Bronchial epithelial cell (primary cell): ENCODE results near the gene BABAM2. TPM values are rescaled to one million over a fixed set of nuclear protein-coding genes. Genes with fewer than 3 reads are reported as not detected.

Experiments used
- DNase-seq: peaks from one replicate; pipeline ENCODE4 v3.0.0-alpha.2; 2010; ENCODE audit warnings: low read depth
- FAIRE-seq: peaks from 2 replicates; lab custom pipeline; 2011; peaks lifted over from hg19 to GRCh38; lab: Jason Lieb, UNC
- H3K27me3 ChIP-seq: 2 replicates; pipeline ENCODE4 v1.5.1; 2011; ENCODE audit warnings: low read length; ENCODE audit not compliant: control insufficient read depth, insufficient read depth
- H3K36me3 ChIP-seq: 2 replicates; pipeline ENCODE4 v1.5.1; 2011; ENCODE audit warnings: low read length; ENCODE audit not compliant: control insufficient read depth, insufficient read depth
- H3K4me3 ChIP-seq: 2 replicates; pipeline ENCODE4 v1.5.1; 2011; ENCODE audit warnings: mild to moderate bottlenecking, low read depth, low read length, control low read depth
- total RNA-seq: library from RNA; depleted of rRNA; stranded (reverse); fragments of >200 nt; gene quantifications from 2 replicates; pipeline ENCODE4 v1.2.1, GENCODE V29; 2014
- TF ChIP-seq, protein P1 (sequence below): IDR thresholded peaks from 2 replicates; pipeline ENCODE4 v1.5.1; 2011; ENCODE audit warnings: mild to moderate bottlenecking, moderate library complexity, low read length, control low read depth, inconsistent platforms; ENCODE audit not compliant: insufficient read depth, severe bottlenecking

The BABAM2 gene
- total RNA-seq, 1 donor from 2014 or later: 8.4 TPM

GRCh38 chr2:28355521-28356094 lies 465.1 kb downstream of the BABAM2 start:
- Histone ChIP-seq H3K27me3 (no peaks in the 10 kb centered on the region), H3K4me3 (no peak overlapping the region), H3K36me3 (no peaks in the 10 kb centered on the region)
- TF ChIP-seq, protein P1, sequence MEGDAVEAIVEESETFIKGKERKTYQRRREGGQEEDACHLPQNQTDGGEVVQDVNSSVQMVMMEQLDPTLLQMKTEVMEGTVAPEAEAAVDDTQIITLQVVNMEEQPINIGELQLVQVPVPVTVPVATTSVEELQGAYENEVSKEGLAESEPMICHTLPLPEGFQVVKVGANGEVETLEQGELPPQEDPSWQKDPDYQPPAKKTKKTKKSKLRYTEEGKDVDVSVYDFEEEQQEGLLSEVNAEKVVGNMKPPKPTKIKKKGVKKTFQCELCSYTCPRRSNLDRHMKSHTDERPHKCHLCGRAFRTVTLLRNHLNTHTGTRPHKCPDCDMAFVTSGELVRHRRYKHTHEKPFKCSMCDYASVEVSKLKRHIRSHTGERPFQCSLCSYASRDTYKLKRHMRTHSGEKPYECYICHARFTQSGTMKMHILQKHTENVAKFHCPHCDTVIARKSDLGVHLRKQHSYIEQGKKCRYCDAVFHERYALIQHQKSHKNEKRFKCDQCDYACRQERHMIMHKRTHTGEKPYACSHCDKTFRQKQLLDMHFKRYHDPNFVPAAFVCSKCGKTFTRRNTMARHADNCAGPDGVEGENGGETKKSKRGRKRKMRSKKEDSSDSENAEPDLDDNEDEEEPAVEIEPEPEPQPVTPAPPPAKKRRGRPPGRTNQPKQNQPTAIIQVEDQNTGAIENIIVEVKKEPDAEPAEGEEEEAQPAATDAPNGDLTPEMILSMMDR: no peak
- no peak for DNase-seq
- no peak for FAIRE-seq

- H3K4me3 ChIP-seq: no peak overlapping the region
- no peak for FAIRE-seq
- peak; percentile 61 for DNase-seq
- TF ChIP-seq, protein P1: no peak
- H3K27me3 ChIP-seq: no peaks in the 10 kb centered on the region
- no peaks in the 10 kb centered on the region for H3K36me3 ChIP-seq
These were observed 465.8 kb downstream of the BABAM2 start for GRCh38 chr2:28356095-28356911.

DNA sequence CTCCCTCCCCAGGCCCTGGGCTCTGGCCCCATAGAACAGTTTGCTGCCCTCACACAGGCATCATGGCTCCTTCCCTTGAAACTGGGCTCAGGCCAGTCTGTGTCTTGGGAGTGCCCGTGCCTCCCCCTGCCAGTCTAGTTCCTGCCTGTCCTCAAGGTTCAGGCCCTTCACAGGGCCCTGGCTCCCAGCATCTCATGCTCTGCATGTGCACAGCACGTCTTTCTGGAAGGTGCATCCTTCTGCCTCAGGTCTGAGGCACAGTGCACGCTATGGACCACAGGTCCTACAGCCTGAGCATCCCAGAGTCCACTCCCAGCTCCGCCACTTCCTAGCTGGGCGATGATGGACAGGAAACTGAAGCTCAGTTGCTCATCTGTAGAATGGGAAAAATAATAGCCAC lies 466.5 kb downstream of the BABAM2 start:
- Histone ChIP-seq H3K4me3 (no peak overlapping the region), H3K27me3 (no peaks in the 10 kb centered on the region), H3K36me3 (no peaks in the 10 kb centered on the region)
- FAIRE-seq (no peak), DNase-seq (no peak)
- TF ChIP-seq, protein P1: no peak

DNA sequence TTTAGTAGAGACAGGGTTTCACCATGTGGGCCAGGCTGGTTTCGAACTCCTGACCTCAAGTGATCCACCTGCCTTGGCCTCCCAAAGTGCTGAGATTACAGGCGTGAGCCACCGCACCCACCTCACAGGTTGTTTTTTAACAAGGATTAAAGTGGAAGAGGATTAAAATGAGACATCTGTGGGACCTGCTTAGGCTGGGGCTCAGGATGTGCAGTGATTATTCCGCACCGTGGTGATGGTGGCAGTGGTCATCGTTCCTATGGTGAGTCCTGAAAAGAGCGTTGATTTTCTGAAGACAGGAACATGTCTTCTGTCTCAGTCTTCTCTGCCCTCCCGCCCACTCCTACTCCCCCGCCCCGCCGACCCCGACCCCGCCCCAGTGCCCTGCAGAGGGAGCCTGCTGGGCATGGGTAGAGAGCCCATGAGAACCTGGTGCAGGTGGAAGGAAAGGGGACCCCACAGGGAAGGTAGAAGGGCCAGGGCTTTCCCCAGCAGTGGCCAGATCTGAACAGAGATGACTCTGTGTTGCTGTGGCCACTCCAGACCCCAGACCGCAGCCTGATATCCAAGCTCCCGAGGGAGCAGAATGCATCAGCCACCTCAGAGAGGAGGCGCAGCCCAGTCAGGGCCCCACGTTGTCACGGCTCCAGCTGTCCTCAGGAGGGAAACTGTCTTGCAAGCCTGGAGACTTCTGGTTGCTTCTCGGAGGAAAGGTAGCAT lies 467.6 kb downstream of the BABAM2 start:
- TF ChIP-seq, protein P1: no peak
- DNase-seq (no peak), FAIRE-seq (no peak)
- Histone ChIP-seq H3K27me3 (no peaks in the 10 kb centered on the region), H3K36me3 (no peaks in the 10 kb centered on the region), H3K4me3 (no peak overlapping the region)

DNA sequence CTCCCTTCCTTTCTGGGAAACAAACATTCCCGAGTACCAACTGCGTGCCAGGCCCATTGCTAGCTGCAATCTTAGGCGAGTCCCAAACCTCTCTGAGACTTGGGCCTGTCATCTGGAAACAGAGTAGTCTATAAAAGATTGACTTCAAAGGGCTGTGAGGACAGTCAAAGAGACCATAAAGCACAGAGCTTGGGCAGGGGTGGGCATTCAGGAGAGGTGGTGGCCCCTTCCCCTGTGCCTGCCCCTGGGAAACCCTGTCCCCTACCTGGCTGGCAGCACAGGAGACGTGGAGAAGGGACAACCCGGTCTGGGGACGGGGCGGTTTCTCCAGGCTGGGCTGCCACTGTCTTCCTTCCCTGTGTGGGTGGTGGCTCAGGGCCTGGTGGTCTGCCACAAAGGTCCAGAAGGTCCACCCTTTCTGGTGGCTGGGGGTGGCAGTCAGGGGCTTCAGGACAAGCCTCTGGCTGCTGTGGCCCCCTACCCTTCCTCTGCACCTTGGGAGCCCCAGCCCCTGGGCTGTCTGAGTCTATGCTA lies 468.2 kb downstream of the BABAM2 start:
- no peak for FAIRE-seq
- Histone ChIP-seq H3K36me3 (no peaks in the 10 kb centered on the region), H3K27me3 (no peaks in the 10 kb centered on the region), H3K4me3 (no peak overlapping the region)
- no peak for DNase-seq
- TF ChIP-seq, protein P1: no peak
